Lung (tissue), 12 donors: ENCODE results near the gene HS6ST3. TPM values are rescaled to one million over a fixed set of nuclear protein-coding genes. Genes with fewer than 3 reads are reported as not detected.

Source experiments
- ATAC-seq: fragments of 200-7000 bp; cut with Tn5 transposase; one replicate; pipeline ENCODE4 v1.9.1; 2020; ENCODE audit warnings: moderate number of reproducible peaks; ENCODE audit not compliant: insufficient read depth, low FRiP score
- DNase-seq, 3 donors: peaks; one replicate each; pipeline ENCODE4 v3.0.0-alpha.2; 2013 to 2017
- H3K27ac ChIP-seq, 2 donors: one replicate each; pipeline ENCODE4 v1.5.1; 2013; ENCODE audit warnings: mild to moderate bottlenecking in 2 of 2, moderate library complexity in 2 of 2, control low read depth in 1 of 2, inconsistent platforms in 1 of 2, low read depth in 1 of 2, low read length in 1 of 2
- H3K27me3 ChIP-seq, 3 donors: one replicate each; pipeline ENCODE4 v1.5.1; 2013; ENCODE audit warnings: low read length in 2 of 3; ENCODE audit not compliant: control insufficient read depth in 3 of 3, insufficient read depth in 3 of 3
- H3K36me3 ChIP-seq, 4 donors: one replicate each; pipeline ENCODE4 v1.5.1; 2013; ENCODE audit warnings: low read length in 4 of 4, mild to moderate bottlenecking in 1 of 4, moderate library complexity in 1 of 4; ENCODE audit not compliant: control insufficient read depth in 4 of 4, insufficient read depth in 4 of 4
- H3K4me1 ChIP-seq, 5 donors: one replicate each; pipeline ENCODE4 v1.5.1; 2013; ENCODE audit warnings: low read length in 5 of 5, mild to moderate bottlenecking in 2 of 5, moderate library complexity in 1 of 5; ENCODE audit not compliant: control insufficient read depth in 5 of 5, insufficient read depth in 5 of 5
- H3K4me3 ChIP-seq: one replicate; pipeline ENCODE4 v1.5.1; 2013; ENCODE audit warnings: mild to moderate bottlenecking, control low read depth, moderate library complexity
- H3K9ac ChIP-seq, 2 donors: one replicate each; pipeline ENCODE4 v1.5.1; 2013; ENCODE audit warnings: low read length in 2 of 2, control low read depth in 1 of 2; ENCODE audit not compliant: insufficient read depth in 1 of 2
- H3K9me3 ChIP-seq, 4 donors: one replicate each; pipeline ENCODE4 v1.5.1; 2013; ENCODE audit warnings: low read length in 3 of 4, mild to moderate bottlenecking in 1 of 4, moderate library complexity in 1 of 4; ENCODE audit not compliant: control insufficient read depth in 4 of 4, insufficient read depth in 3 of 4
- WGBS, 2 donors: extraction: QIAGEN DNeasy Blood & Tissue Kit; methylation state at CpG; one replicate each; pipeline ENCODE4 v1.1.7; 2013; 5-methylcytosine and 5-hydroxymethylcytosine counted together
- polyA plus RNA-seq, 2 donors: library from polyadenylated mRNA; stranded (reverse); fragments of 200-250 nt; gene quantifications; one replicate each; pipeline ENCODE4 v1.2.1, GENCODE V29; 2013
- total RNA-seq, 2 donors: library from RNA; depleted of rRNA in 1 of 2; stranded (reverse); fragments of >200 nt in 1 of 2; gene quantifications; one replicate each; pipeline ENCODE4 v1.2.1, GENCODE V29; 2014 to 2021
- TF ChIP-seq, protein P1 (sequence below): IDR thresholded peaks from 2 replicates; pipeline ENCODE4 v1.5.1; 2012; ENCODE audit warnings: mild to moderate bottlenecking; ENCODE audit errors: control extremely low read depth, extremely low read depth
- donor health status: control.
- donor health status: control.
- donor health status: Bipolar disorder and iron deficiency.
- donor health status: healthy.
- donor health status: DM: yes; HTN: yes; CAD: no.

HS6ST3 gene
- total and polyA plus RNA-seq, 4 donors, result 0.01 to 0.17 (median 0.04) TPM

DNA sequence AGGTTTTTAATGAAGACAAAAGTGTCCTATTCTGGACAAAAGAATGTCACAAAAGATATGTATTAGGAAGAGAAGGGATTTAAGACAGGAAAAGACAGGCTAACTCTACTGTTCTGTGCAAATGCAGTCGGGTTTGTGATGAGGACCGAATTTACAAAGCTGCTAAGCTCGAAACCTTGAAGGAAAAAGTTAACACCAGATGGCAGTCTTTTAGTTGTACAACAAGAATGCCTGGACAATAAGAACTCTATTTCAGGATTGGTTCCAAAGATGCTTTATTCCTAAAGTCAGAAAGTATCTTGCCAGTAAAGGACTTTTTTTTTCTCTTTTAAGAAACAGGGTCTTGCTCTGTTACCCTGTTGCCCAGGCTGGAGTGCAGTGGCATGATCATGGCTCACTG, 51.1 kb downstream of the HS6ST3 start:
- DNase-seq, result peak in 2 of 3 donors; percentile 49 to 73
- no peak overlapping the region for H3K27ac ChIP-seq
- no peak overlapping the region for H3K4me3 ChIP-seq
- no peak for ATAC-seq
- no peak overlapping the region for H3K9ac ChIP-seq
- H3K36me3 ChIP-seq, result no peaks in the 10 kb centered on the region
- no peaks in the 10 kb centered on the region for H3K27me3 ChIP-seq
- no peaks in the 10 kb centered on the region for H3K9me3 ChIP-seq
- WGBS, 2 donors, result 65 to 77% methylated on average over 3 of the region's 3 CpGs
- TF ChIP-seq, protein P1, sequence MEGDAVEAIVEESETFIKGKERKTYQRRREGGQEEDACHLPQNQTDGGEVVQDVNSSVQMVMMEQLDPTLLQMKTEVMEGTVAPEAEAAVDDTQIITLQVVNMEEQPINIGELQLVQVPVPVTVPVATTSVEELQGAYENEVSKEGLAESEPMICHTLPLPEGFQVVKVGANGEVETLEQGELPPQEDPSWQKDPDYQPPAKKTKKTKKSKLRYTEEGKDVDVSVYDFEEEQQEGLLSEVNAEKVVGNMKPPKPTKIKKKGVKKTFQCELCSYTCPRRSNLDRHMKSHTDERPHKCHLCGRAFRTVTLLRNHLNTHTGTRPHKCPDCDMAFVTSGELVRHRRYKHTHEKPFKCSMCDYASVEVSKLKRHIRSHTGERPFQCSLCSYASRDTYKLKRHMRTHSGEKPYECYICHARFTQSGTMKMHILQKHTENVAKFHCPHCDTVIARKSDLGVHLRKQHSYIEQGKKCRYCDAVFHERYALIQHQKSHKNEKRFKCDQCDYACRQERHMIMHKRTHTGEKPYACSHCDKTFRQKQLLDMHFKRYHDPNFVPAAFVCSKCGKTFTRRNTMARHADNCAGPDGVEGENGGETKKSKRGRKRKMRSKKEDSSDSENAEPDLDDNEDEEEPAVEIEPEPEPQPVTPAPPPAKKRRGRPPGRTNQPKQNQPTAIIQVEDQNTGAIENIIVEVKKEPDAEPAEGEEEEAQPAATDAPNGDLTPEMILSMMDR, result no peak
- H3K4me1 ChIP-seq, result no peaks in the 10 kb centered on the region

- H3K4me1 ChIP-seq, result no peaks in the 10 kb centered on the region
Observed at GRCh38 chr13:96159725-96160124, 69.8 kb downstream of the HS6ST3 start.

DNA sequence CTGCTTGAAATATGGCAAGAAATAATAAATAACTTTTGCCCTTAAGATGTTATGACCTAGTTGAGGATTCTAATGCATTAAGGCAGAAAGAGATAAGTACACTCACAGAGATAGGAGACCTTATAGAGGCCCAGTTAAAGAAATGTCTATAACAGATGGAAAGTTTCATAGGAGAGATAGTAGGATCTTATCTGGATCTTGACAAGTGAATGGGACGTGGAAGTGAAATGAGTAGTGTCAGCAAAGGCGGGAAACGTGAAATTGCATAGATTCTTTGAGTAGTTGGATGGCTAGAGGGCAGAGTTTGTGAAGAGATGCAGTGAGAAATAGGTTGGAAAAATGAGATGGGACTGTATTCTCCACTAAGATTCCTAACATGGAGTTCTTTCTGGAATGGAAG, 71.2 kb downstream of the HS6ST3 start:
- no peak overlapping the region for H3K27ac ChIP-seq
- no peak overlapping the region for H3K4me3 ChIP-seq
- H3K27me3 ChIP-seq, result no peaks in the 10 kb centered on the region
- TF ChIP-seq, protein P1, result no peak
- no peaks in the 10 kb centered on the region for H3K36me3 ChIP-seq
- H3K9ac ChIP-seq, result no peak overlapping the region
- H3K9me3 ChIP-seq, result no peaks in the 10 kb centered on the region
- 56 to 84% methylated on average over 3 of the region's 3 CpGs for WGBS, 2 donors
- no peaks in the 10 kb centered on the region for H3K4me1 ChIP-seq
- DNase-seq (no peak), ATAC-seq (no peak)

More at GRCh38 chr13:96159725-96160124, 69.8 kb downstream of the HS6ST3 start:
- no peaks in the 10 kb centered on the region for H3K27me3 ChIP-seq
- H3K36me3 ChIP-seq, result no peaks in the 10 kb centered on the region
- H3K27ac ChIP-seq, result no peak overlapping the region
- H3K9me3 ChIP-seq, result no peaks in the 10 kb centered on the region
- WGBS, 2 donors, result 93 to 94% methylated on average over 2 of the region's 2 CpGs
- TF ChIP-seq, protein P1, result no peak
- H3K4me3 ChIP-seq, result no peak overlapping the region
- no peak for ATAC-seq
- DNase-seq, result no peak
- no peak overlapping the region for H3K9ac ChIP-seq

DNA sequence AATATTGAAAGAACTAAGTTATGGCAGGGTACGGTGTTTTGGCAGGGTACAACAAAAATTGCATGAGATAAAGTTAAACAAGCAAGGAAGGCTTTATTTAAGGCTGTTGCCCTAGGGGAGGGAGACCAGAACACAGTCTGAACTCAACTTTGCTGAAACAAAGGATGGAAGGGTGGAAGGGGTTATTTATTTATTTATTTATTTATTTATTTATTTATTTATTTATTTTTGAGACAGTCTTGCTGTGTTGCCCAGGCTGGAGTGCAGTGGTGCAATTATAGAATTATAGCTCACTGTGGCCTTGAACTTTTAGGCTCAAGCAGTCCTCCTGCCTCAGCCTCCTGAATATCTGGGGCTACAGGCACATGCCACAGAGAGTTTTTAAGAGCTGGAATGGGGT, 75.9 kb downstream of the HS6ST3 start:
- TF ChIP-seq, protein P1, result no peak
- no peak for DNase-seq
- Histone ChIP-seq H3K9me3 (no peaks in the 10 kb centered on the region), H3K4me1 (no peaks in the 10 kb centered on the region), H3K36me3 (no peaks in the 10 kb centered on the region), H3K9ac (no peak overlapping the region), H3K27me3 (no peaks in the 10 kb centered on the region), H3K4me3 (no peak overlapping the region), H3K27ac (no peak overlapping the region)
- ATAC-seq, result no peak
- 92 to 97% methylated on average over 1 of the region's 1 CpG for WGBS, 2 donors
